ENCODE measurements around the gene ARHGAP26. TPM values are rescaled to one million over a fixed set of nuclear protein-coding genes. Genes with fewer than 3 reads are reported as not detected.

Gene ARHGAP26
- total RNA-seq, 1 donor: 7.6 TPM

DNA sequence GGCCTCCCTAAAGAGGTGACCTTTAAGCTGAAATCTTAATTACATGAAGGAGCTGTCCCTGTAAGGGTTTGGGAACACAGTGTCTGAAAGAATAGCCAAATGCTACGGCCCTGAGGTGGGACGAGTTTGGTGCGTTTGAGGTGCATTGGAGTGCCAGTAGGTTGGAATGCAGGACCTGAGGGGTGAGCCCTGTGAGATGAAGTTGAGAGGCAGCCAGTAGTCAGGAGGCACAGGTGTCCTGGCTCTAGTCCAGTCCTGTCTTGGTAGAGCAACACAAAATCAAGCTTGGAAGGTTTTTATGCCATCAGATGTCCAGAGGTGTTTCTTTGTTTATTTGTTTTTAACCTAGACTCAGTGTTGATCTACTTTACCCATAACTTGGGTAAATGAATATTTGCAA lies 108.5 kb downstream of the ARHGAP26 start:
- Histone ChIP-seq H3K27ac (ENCODE audit: low read depth, low read length) (no peak overlapping the region), H3K4me3 (ENCODE audit: insufficient read depth, low read length) (no peak overlapping the region), H3K9me3 (ENCODE audit: low read depth, low read length) (no peaks in the 10 kb centered on the region), H3K79me2 (ENCODE audit: insufficient read depth, low read length) (no peaks in the 10 kb centered on the region), H3K4me2 (ENCODE audit: insufficient read depth, low read length) (no peak overlapping the region), H3K27me3 (ENCODE audit: insufficient read depth, low read length) (no peaks in the 10 kb centered on the region), H3K4me1 (ENCODE audit: insufficient read depth, low read length) (peaks cover 28% of the 10 kb centered on the region), H3K36me3 (ENCODE audit: insufficient read depth, low read length) (no peaks in the 10 kb centered on the region), H4K20me1 (ENCODE audit: insufficient read depth, low read length) (no peaks in the 10 kb centered on the region), H2AFZ (ENCODE audit: low read length) (no peak overlapping the region)
- no peak for DNase-seq (ENCODE audit: insufficient read length, low spot score, missing footprints)
- TF ChIP-seq, protein P1, sequence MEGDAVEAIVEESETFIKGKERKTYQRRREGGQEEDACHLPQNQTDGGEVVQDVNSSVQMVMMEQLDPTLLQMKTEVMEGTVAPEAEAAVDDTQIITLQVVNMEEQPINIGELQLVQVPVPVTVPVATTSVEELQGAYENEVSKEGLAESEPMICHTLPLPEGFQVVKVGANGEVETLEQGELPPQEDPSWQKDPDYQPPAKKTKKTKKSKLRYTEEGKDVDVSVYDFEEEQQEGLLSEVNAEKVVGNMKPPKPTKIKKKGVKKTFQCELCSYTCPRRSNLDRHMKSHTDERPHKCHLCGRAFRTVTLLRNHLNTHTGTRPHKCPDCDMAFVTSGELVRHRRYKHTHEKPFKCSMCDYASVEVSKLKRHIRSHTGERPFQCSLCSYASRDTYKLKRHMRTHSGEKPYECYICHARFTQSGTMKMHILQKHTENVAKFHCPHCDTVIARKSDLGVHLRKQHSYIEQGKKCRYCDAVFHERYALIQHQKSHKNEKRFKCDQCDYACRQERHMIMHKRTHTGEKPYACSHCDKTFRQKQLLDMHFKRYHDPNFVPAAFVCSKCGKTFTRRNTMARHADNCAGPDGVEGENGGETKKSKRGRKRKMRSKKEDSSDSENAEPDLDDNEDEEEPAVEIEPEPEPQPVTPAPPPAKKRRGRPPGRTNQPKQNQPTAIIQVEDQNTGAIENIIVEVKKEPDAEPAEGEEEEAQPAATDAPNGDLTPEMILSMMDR (IDR thresholded peaks at IDR 0.05; ENCODE audit: extremely low read depth, low read depth, low read length): no peak

DNA sequence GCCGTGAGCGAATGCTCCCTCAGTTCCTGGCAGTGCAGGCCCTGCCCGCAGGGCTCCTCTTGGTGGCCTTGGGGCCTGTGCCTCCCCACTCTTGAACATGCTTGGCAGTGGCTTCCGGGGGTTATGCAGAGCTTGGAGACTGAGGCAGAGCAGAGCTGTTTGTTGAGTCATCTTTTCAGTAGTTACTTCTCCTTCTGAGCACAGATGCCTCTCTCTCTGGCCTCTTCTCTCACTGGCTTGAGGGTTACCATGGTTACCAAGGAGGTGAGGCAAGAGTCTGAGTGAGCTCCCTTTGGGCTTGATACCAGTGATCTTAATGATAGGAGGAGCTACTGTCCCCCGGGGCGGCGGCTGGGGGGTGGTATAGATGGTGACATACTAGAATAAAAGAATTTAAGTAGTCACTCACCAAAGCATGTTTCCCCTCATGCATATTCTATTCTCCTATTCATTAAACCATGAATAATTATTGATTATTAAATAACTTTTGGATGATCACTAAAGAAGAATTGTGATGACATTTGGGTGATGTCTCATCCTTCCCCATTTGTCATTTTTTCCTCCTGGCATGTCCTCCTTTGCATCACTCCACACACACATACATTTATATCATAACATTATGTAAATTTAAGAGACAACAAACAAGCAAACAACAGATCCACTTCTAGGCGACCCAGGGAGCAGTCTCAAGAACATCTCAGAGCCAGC lies 111.1 kb downstream of the ARHGAP26 start:
- Histone ChIP-seq H4K20me1 (ENCODE audit: insufficient read depth, low read length) (no peaks in the 10 kb centered on the region), H3K27me3 (ENCODE audit: insufficient read depth, low read length) (no peaks in the 10 kb centered on the region), H3K4me2 (ENCODE audit: insufficient read depth, low read length) (no peak overlapping the region), H3K4me1 (ENCODE audit: insufficient read depth, low read length) (peaks cover 16% of the 10 kb centered on the region), H3K79me2 (ENCODE audit: insufficient read depth, low read length) (no peaks in the 10 kb centered on the region), H3K9me3 (ENCODE audit: low read depth, low read length) (no peaks in the 10 kb centered on the region), H3K4me3 (ENCODE audit: insufficient read depth, low read length) (no peak overlapping the region), H2AFZ (ENCODE audit: low read length) (no peak overlapping the region), H3K27ac (ENCODE audit: low read depth, low read length) (no peak overlapping the region), H3K36me3 (ENCODE audit: insufficient read depth, low read length) (no peaks in the 10 kb centered on the region)
- TF ChIP-seq, protein P1 (IDR thresholded peaks at IDR 0.05; ENCODE audit: extremely low read depth, low read depth, low read length): no peak
- no peak for DNase-seq (ENCODE audit: insufficient read length, low spot score, missing footprints)

DNA sequence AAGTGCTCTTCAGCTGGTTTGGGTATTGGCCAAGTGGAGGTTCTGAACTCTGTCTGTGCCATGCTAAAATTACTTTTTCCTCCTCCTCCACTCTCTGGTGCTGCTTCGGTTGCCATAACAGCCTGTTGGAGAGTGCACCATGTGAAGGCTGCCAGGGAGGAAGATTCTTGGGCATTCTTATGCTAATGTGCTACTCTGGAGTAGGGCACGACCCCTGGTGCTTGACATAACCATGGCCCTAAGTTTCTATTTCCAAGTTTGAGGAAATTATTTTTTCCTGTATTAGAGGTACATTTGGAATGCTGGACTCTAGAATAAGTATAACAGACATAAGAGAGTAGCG lies 111.6 kb downstream of the ARHGAP26 start:
- H3K36me3 ChIP-seq (ENCODE audit: insufficient read depth, low read length): no peaks in the 10 kb centered on the region
- no peaks in the 10 kb centered on the region for H3K9me3 ChIP-seq (ENCODE audit: low read depth, low read length)
- no peak for DNase-seq (ENCODE audit: insufficient read length, low spot score, missing footprints)
- H2AFZ ChIP-seq (ENCODE audit: low read length): no peak overlapping the region
- no peak overlapping the region for H3K4me3 ChIP-seq (ENCODE audit: insufficient read depth, low read length)
- no peaks in the 10 kb centered on the region for H3K79me2 ChIP-seq (ENCODE audit: insufficient read depth, low read length)
- no peaks in the 10 kb centered on the region for H4K20me1 ChIP-seq (ENCODE audit: insufficient read depth, low read length)
- no peak overlapping the region for H3K27ac ChIP-seq (ENCODE audit: low read depth, low read length)
- peaks cover 20% of the 10 kb centered on the region for H3K4me1 ChIP-seq (ENCODE audit: insufficient read depth, low read length)
- TF ChIP-seq, protein P1 (IDR thresholded peaks at IDR 0.05; ENCODE audit: extremely low read depth, low read depth, low read length): no peak
- no peak overlapping the region for H3K4me2 ChIP-seq (ENCODE audit: insufficient read depth, low read length)
- H3K27me3 ChIP-seq (ENCODE audit: insufficient read depth, low read length): no peaks in the 10 kb centered on the region

DNA sequence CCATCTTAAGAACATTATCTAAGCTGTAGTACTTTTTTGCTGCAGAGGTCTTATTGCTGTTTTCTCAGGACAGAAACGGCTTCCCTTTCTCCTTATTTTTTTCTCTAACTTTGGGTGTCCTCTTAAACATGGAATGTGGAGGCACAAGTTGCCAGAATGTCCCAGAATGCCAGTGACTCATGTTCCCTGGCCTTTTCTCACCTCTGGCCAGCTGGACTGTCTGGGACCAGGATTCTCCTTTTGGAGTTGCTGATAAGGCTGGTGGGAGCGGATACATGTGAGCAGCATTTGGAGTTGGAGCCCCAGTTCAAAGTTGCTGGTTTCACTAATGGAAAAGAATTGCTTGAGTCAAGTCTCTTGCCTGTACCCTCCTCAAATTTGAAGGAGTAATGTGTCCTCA lies 112.8 kb downstream of the ARHGAP26 start:
- no peaks in the 10 kb centered on the region for H3K36me3 ChIP-seq (ENCODE audit: insufficient read depth, low read length)
- H3K9me3 ChIP-seq (ENCODE audit: low read depth, low read length): no peaks in the 10 kb centered on the region
- H3K4me1 ChIP-seq (ENCODE audit: insufficient read depth, low read length): peaks cover 20% of the 10 kb centered on the region
- DNase-seq (ENCODE audit: insufficient read length, low spot score, missing footprints): peak; percentile 37
- no peak overlapping the region for H3K4me3 ChIP-seq (ENCODE audit: insufficient read depth, low read length)
- no peak overlapping the region for H3K4me2 ChIP-seq (ENCODE audit: insufficient read depth, low read length)
- H2AFZ ChIP-seq (ENCODE audit: low read length): no peak overlapping the region
- TF ChIP-seq, protein P1 (IDR thresholded peaks at IDR 0.05; ENCODE audit: extremely low read depth, low read depth, low read length): no peak
- H3K27ac ChIP-seq (ENCODE audit: low read depth, low read length): no peak overlapping the region
- no peaks in the 10 kb centered on the region for H3K79me2 ChIP-seq (ENCODE audit: insufficient read depth, low read length)
- H4K20me1 ChIP-seq (ENCODE audit: insufficient read depth, low read length): no peaks in the 10 kb centered on the region
- H3K27me3 ChIP-seq (ENCODE audit: insufficient read depth, low read length): no peaks in the 10 kb centered on the region
